ENCODE data around the gene TMEM184B. TPM values are rescaled to one million over a fixed set of nuclear protein-coding genes. Genes with fewer than 3 reads are reported as not detected.

TMEM184B gene
- total and polyA plus RNA-seq, 2 of the 8 experiments (the other 6 are each of a cell fraction or from before 2014, with no cell fraction given), result 41.6 to 81.0 TPM

GRCh38 chr22:38213319-38213989, 59.4 kb downstream of the TMEM184B start:
- Histone ChIP-seq H3K4me3 (ENCODE audit: extremely low read depth in 1 of 4, insufficient read depth in 2 of 4, low read depth in 3 of 4, low read length in 4 of 4) (peak overlapping the region in 1 of 4 experiments; percentile 57; a peak in 2 of 8 replicates), H3K14ac (ENCODE audit: insufficient read length) (no peak overlapping the region), H4K5ac (ENCODE audit: insufficient read length, low read depth, low read length) (no peak overlapping the region), H3K79me2 (ENCODE audit: control insufficient read depth in 1 of 2, insufficient read depth in 2 of 2, low read length in 2 of 2) (peaks cover 0 to under 1% of the 10 kb centered on the region in 2 experiments; a peak in 1 of 4 replicates), H3K23me2 (ENCODE audit: low read depth, low read length) (peaks cover 6% of the 10 kb centered on the region; the same call in 1 of the 2 replicates), H4K8ac (ENCODE audit: extremely low read depth, insufficient read depth, low read length) (no peak overlapping the region), H2AK5ac (ENCODE audit: low read depth, low read length) (no peak overlapping the region), H3K79me1 (ENCODE audit: low read depth, low read length) (peaks cover 3% of the 10 kb centered on the region; the same call in 1 of the 2 replicates), H3K36me3 (ENCODE audit: control insufficient read depth in 2 of 4, insufficient read depth in 4 of 4, low read length in 3 of 4) (no peaks in the 10 kb centered on the region), H2BK15ac (ENCODE audit: low read length) (no peak overlapping the region), H2BK5ac (ENCODE audit: low read depth, low read length) (no peak overlapping the region), H4K91ac (replicated peaks; ENCODE audit: insufficient read length, low read length) (no peak overlapping the region), H4K20me1 (replicated peaks in 1 of 2; ENCODE audit: control insufficient read depth in 1 of 2, insufficient read depth in 2 of 2, low read length in 2 of 2) (peaks cover 7 to 20% of the 10 kb centered on the region in 2 experiments), H3K27me3 (replicated peaks in 1 of 4; ENCODE audit: control insufficient read depth in 3 of 4, extremely low read depth in 1 of 4, insufficient read depth in 3 of 4, low read length in 3 of 4) (peaks cover 0 to 16% (median 13%) of the 10 kb centered on the region in 4 experiments; a peak in 5 of 7 replicates), H3K4me1 (replicated peaks in 1 of 4; ENCODE audit: control insufficient read depth in 3 of 4, insufficient read depth in 4 of 4, low read length in 3 of 4) (peaks cover 5 to 19% (median 10%) of the 10 kb centered on the region in 4 experiments), H3K9ac (replicated peaks in 1 of 4; ENCODE audit: extremely low read depth in 1 of 4, low read depth in 3 of 4, low read length in 3 of 4) (no peak overlapping the region), H3K23ac (ENCODE audit: insufficient read length) (no peak overlapping the region), H2BK12ac (ENCODE audit: low read depth, low read length) (no peak overlapping the region), H3K4ac (replicated peaks; ENCODE audit: insufficient read length, low read depth, low read length) (no peak overlapping the region), H2BK120ac (replicated peaks; ENCODE audit: low read depth, low read length) (no peak overlapping the region), H3K4me2 (ENCODE audit: insufficient read depth in 1 of 2, low read depth in 2 of 2, low read length in 2 of 2) (peak overlapping the region; percentile 74 to 75; a peak in 3 of 4 replicates), H3K27ac (ENCODE audit: low read depth, low read length) (no peak overlapping the region), H2AFZ (ENCODE audit: low read length) (no peak overlapping the region), H2BK20ac (ENCODE audit: low read length) (0 out of 2 replicates have a peak overlapping the region, but pooled peaks have one; percentile 34), H3K18ac (ENCODE audit: extremely low read depth, low read length) (no peak overlapping the region), H3K56ac (replicated peaks; ENCODE audit: insufficient read length, low read depth, low read length) (no peak overlapping the region), H3K9me3 (ENCODE audit: insufficient read depth in 2 of 2, low read depth in 1 of 2, low read length in 1 of 2) (no peaks in the 10 kb centered on the region)
- DNase-seq (ENCODE audit: low read depth in 1 of 2, low spot score in 2 of 2), result no peak
- FAIRE-seq, result no peak
- 89% methylated on average over 6 of the region's 6 CpGs; no CpG with 5 or more reads in 1 of the 2 experiments for WGBS, 2 experiments (ENCODE audit: extremely low coverage in 1 of 2, insufficient coverage in 1 of 2, insufficient read length in 1 of 2, insufficient replicate concordance in 2 of 2, low coverage in 1 of 2, low lambda C conversion rate in 2 of 2, missing lambda C conversion rate in 1 of 2)
- ChIA-PET CTCF (ENCODE audit: partially characterized antibody) (interaction anchor here (2.1 to 2.5 kb wide), 2 partner anchors 17 to 99 kb away, joined by 5 to 10 read pairs; no protein-coding TSS in a partner anchor), POLR2A (ENCODE audit: partially characterized antibody) (interaction anchor here (2.2 to 5.8 kb wide), 2 partner anchors 10 to 74 kb away, joined by 7 to 65 read pairs; partner anchors contain the start of gene MAFF)
- TF ChIP-seq POLR2A (IDR thresholded peaks at IDR 0.05; ENCODE audit: control extremely low read depth in 1 of 2, low read depth in 2 of 2, low read length in 2 of 2), result no peak; a peak in 1 of 3 replicates
- no peak for TF ChIP-seq SRF (IDR thresholded peaks at IDR 0.05; ENCODE audit: low read depth, low read length)
- TF ChIP-seq SP4 (IDR thresholded peaks at IDR 0.05; ENCODE audit: low read length), result no peak
- TF ChIP-seq BRCA1 (IDR thresholded peaks at IDR 0.05; ENCODE audit: low read depth, low read length), result no peak
- no peak for TF ChIP-seq SIX5 (IDR thresholded peaks at IDR 0.05; ENCODE audit: low read depth, low read length)
- TF ChIP-seq JUND (IDR thresholded peaks at IDR 0.05; ENCODE audit: low read length), result no peak
- no peak for TF ChIP-seq EGR1 (IDR thresholded peaks at IDR 0.05; ENCODE audit: borderline replicate concordance, low read depth, low read length)
- no peak for TF ChIP-seq CHD1 (IDR thresholded peaks at IDR 0.05; ENCODE audit: low read depth, low read length)
- TF ChIP-seq RXRA (IDR thresholded peaks at IDR 0.05; ENCODE audit: insufficient read depth, low read depth, low read length), result no peak
- no peak for TF ChIP-seq ASH2L (IDR thresholded peaks at IDR 0.05; ENCODE audit: low read length)
- TF ChIP-seq, protein P1, sequence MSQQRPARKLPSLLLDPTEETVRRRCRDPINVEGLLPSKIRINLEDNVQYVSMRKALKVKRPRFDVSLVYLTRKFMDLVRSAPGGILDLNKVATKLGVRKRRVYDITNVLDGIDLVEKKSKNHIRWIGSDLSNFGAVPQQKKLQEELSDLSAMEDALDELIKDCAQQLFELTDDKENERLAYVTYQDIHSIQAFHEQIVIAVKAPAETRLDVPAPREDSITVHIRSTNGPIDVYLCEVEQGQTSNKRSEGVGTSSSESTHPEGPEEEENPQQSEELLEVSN (IDR thresholded peaks at IDR 0.05), result no peak
- no peak for TF ChIP-seq POU5F1 (IDR thresholded peaks at IDR 0.05; ENCODE audit: low read depth, low read length)
- no peak for TF ChIP-seq ZNF274 (IDR thresholded peaks at IDR 0.05; ENCODE audit: borderline replicate concordance, extremely low read depth, low read length)
